Iris pigment epithelial cell (primary cell): ENCODE measurements around the gene GUCY2D.
A peak's percentile ranks its signal among the peaks of the same experiment; 100 is the strongest.
"Not testable (repeated sequence)": the region's sequence is repeated elsewhere in the genome, so short reads cannot be mapped to it uniquely, and the experiment has no call there.

Experiments
- DNase-seq: peaks from one replicate; pipeline ENCODE4 v3.0.0-alpha.2; 2011; ENCODE audit warnings: low read depth

The GUCY2D gene

DNA sequence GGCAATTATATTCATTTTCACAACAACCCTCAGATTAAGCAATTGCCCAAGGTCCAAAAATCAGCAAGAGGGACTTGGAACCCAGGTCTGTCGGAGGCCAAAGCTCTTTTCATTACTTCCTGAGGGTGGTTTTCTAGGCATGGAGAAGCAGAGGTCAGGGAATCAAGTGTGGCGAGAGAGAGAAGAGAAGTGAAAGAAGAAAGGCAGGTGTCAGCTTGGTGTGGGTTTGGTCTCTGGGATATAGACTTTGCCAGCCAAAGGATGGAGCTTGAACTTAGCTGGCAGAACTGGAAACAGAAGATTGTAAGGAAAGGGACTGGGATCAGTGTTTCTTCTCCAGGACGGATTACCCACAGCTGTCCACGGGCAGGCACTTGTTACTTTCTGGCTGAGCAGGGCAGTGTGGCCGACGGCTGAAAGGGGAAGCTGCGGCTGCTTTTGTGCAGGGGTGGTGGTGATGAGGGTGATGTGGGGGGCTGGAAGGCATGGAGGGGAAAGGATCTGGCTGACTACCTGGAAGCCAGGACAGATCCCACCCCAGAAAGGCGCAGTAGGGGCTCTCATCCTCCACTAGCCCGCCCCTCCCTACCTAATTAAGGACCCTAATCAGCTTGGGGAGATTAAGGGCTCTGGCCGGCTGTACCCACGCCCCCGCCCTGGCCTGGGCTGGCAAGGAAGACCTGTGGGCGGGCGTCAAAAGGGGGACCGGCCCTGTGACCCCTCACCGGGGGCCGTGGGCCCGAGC, at the start of gene GUCY2D:
TSS of gene GUCY2D (plus strand) at position 640 of the 745 bp plus-strand sequence. CDS start 433 bp downstream, outside the sequence.
- no peak for DNase-seq

GRCh38 chr17:7953266-7953665, 49.1 kb upstream of the GUCY2D start:
- DNase-seq, result not testable (repeated sequence)

- DNase-seq, result no peak
Measured at GRCh38 chr17:7955414-7956227, 46.8 kb upstream of the GUCY2D start.

- peak; percentile 7 for DNase-seq
Measured at GRCh38 chr17:7956228-7956965, 46.0 kb upstream of the GUCY2D start.

- peak; percentile 68 for DNase-seq
Measured at GRCh38 chr17:7959503-7960253, 42.7 kb upstream of the GUCY2D start.

DNA sequence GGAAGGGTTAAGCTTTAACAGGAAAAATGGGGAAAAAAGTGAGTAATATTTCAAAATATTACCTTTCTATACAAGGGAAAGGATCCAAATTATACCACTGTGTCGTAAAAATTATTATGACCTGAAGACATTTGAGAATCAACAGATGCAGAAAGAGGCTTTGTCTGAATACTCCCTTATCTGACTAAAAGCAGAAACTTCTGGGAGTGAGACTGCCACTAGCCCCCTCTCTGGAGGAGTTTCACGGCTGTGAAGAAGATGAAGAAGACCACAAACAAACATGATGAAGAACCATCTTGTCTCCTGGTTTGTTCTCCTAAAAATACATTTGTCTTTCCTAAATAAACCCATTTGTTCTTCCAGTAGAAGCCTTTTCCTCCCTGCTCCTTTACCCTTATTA, 41.0 kb upstream of the GUCY2D start:
- DNase-seq, result no peak

DNA sequence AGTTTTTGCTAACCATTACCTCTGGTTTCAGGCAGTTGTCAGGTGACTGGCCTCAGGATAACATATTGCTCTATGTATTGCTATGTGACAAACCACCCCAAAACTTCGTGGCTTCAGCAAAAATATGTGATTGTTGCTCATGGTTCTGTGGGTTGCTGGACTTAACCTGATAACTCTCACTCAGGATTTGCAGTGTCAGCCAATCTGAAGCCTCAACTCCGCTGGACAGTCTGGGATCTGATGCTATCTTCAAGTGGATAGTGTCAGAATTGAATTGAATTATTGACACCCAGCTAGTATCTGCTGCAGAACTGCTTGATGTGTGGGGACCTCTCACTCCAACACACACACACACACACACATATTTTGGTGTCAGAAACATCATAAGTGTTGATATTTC, 34.7 kb upstream of the GUCY2D start:
- DNase-seq, result no peak

GRCh38 chr17:7969433-7969832, 33.0 kb upstream of the GUCY2D start:
- DNase-seq, result peak; percentile 56

DNA sequence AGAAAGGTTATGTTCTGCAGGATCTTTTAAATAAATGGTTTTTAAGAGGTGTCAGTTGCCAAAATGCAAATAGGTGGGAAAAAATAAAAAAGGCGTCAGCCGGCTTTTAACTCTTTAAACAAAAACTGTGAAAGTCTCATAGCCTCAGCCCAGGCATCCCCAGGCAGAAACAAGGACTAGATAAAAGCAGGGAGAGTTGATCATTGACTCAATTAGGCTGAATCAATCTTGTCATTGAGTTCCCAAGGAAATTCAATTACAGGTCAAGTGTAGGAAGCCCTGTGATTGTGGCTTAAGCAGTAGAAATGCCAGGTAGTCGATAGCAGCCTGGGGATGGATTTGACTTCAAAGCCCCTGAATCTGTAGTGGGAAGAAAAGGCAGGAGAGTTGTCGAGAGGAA, 30.8 kb upstream of the GUCY2D start:
- DNase-seq, result no peak

- DNase-seq, result peak; percentile 19
Measured at GRCh38 chr17:7972131-7972785, 30.2 kb upstream of the GUCY2D start.

DNA sequence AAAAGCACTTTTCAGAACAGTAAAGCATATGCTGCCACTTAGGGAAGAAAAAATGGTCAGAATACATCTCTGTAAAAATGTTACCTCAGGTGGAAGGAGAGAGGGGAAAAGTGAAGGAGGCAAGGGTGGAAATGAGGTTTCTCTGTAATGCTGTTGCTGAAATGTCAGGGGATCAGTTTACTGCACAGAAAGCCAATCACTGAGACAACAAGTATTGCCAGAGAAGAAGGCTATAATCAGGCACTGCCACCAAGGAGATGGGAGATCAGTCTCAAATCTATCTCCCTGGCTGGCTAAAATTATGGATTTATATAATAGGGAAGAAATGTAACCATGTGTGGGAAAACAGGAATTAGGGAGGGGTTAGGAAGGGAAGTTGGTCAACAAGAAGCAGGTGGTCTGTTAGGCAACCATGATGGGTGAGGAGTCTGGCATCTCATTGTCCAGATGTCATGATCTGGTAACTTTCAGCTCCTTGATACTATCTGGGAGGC, 27.7 kb upstream of the GUCY2D start:
- no peak for DNase-seq

DNA sequence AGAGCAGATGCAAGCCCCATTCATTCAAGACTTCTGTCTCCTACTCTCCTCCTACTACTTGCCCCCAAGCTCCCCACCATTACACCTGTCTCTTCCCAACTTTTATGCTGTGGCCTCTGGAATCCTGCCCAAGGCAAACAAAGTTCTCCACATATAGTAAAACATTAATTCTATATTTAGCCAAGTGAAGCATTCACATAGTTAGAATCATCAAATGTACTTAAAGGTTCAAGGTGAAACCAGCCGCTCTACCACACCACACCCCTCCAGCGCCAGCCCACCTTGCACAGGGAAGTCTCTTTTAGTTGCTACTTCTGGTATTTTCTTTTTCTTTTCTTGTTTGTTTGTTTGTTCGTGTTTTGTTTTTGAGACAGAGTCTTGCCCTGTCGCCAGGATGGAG, 25.4 kb upstream of the GUCY2D start:
- DNase-seq, result no peak

GRCh38 chr17:7977805-7978204, 24.6 kb upstream of the GUCY2D start:
- DNase-seq, result no peak

GRCh38 chr17:7982173-7982572, 20.2 kb upstream of the GUCY2D start:
- DNase-seq, result peak; percentile 79

GRCh38 chr17:7982666-7983065, 19.7 kb upstream of the GUCY2D start:
- DNase-seq, result peak; percentile 16

GRCh38 chr17:7984904-7985303, 17.5 kb upstream of the GUCY2D start:
- DNase-seq, result no peak

- DNase-seq, result peak; percentile 34
Measured at GRCh38 chr17:7987112-7987893, 15.1 kb upstream of the GUCY2D start.

- DNase-seq, result peak; percentile 81
Measured at GRCh38 chr17:7988750-7989178, 13.7 kb upstream of the GUCY2D start.

- DNase-seq, result peak; percentile 48
Measured at GRCh38 chr17:7989781-7990655, 12.4 kb upstream of the GUCY2D start.
